Hindlimb muscle (tissue), 1 donor: Measurements from ENCODE around the gene TMEM87A. TPM values are rescaled to one million over a fixed set of nuclear protein-coding genes. Genes with fewer than 3 reads are reported as not detected.
"Not testable (repeated sequence)": the region's sequence is repeated elsewhere in the genome, so short reads cannot be mapped to it uniquely, and the experiment has no call there.

Source experiments
- DNase-seq: peaks from one replicate; pipeline ENCODE4 v3.0.0-alpha.2; 2013
- polyA plus RNA-seq: library from polyadenylated mRNA; unstranded; fragments of 120-200 nt; gene quantifications from one replicate; pipeline ENCODE4 v1.2.1, GENCODE V29; 2013; ENCODE audit not compliant: insufficient read length

The TMEM87A gene
- 42.3 TPM for polyA plus RNA-seq

GRCh38 chr15:42272939-42273899 is at the start of gene TMEM87A, which contains the start of gene GANC:
Gene TMEM87A, minus strand, starts transcription at chr15:42273433. Its CDS starts 35 bp downstream, at chr15:42273398.
Gene GANC, plus strand, starts transcription at chr15:42273201. Its CDS starts 1,281 bp downstream, at chr15:42274482.
- DNase-seq = peak; percentile 99

GRCh38 chr15:42319206-42319605 is 46.0 kb upstream of the TMEM87A start:
- DNase-seq = no peak

GRCh38 chr15:42316282-42316805 is 43.1 kb upstream of the TMEM87A start:
- not testable (repeated sequence) for DNase-seq

- no peak for DNase-seq
Measured at GRCh38 chr15:42315521-42315920, 42.3 kb upstream of the TMEM87A start.

- no peak for DNase-seq
Measured at GRCh38 chr15:42314818-42315217, 41.6 kb upstream of the TMEM87A start.

GRCh38 chr15:42313463-42313862 is 40.2 kb upstream of the TMEM87A start:
- DNase-seq = no peak

- DNase-seq = no peak
Measured at GRCh38 chr15:42306681-42307080, 33.4 kb upstream of the TMEM87A start.

GRCh38 chr15:42301004-42301403 is 27.8 kb upstream of the TMEM87A start:
- not testable (repeated sequence) for DNase-seq

GRCh38 chr15:42289166-42289565 is 15.9 kb upstream of the TMEM87A start:
- DNase-seq = no peak

GRCh38 chr15:42287931-42288330 is 14.7 kb upstream of the TMEM87A start:
- no peak for DNase-seq

- no peak for DNase-seq
Measured at GRCh38 chr15:42286445-42287029, 13.3 kb upstream of the TMEM87A start.

- DNase-seq = no peak
Measured at GRCh38 chr15:42285034-42285433, 11.8 kb upstream of the TMEM87A start.

- DNase-seq = no peak
Measured at GRCh38 chr15:42284551-42284950, 11.3 kb upstream of the TMEM87A start.

GRCh38 chr15:42283671-42284070 is 10.4 kb upstream of the TMEM87A start:
- DNase-seq = no peak

GRCh38 chr15:42282926-42283325 is 9.7 kb upstream of the TMEM87A start:
- DNase-seq = no peak

GRCh38 chr15:42282344-42282743 is 9.1 kb upstream of the TMEM87A start:
- DNase-seq = no peak

- no peak for DNase-seq
Measured at GRCh38 chr15:42279234-42279723, 6.0 kb upstream of the TMEM87A start.

GRCh38 chr15:42276762-42277161 is 3.5 kb upstream of the TMEM87A start:
- DNase-seq = no peak

- no peak for DNase-seq
Measured at GRCh38 chr15:42275780-42276391, 2.7 kb upstream of the TMEM87A start.

GRCh38 chr15:42274702-42274989 is 1.4 kb upstream of the TMEM87A start:
- DNase-seq = no peak

GRCh38 chr15:42273900-42274701 is 868 bp upstream of the TMEM87A start:
- peak; percentile 57 for DNase-seq

GRCh38 chr15:42270996-42271395 is 2.2 kb downstream of the TMEM87A start:
- no peak for DNase-seq
